Panc1 (cell line): Measurements from ENCODE around the gene PACSIN3. TPM values are rescaled to one million over a fixed set of nuclear protein-coding genes. Genes with fewer than 3 reads are reported as not detected.
A peak's percentile ranks its signal among the peaks of the same experiment; 100 is the strongest.

Experiments
- ATAC-seq: fragments of 200-7000 bp; cut with Tn5 transposase; 2 replicates; pipeline ENCODE4 v1.9.1; 2020; ENCODE audit warnings: mild to moderate bottlenecking, moderate library complexity
- BruUV-seq: library from RNA; stranded (reverse); fragments of 400-500 nt; replicated peaks from 2 replicates; lab custom pipeline; 2021; lab: Mats Ljungman, UMichigan
- CTCF ChIA-PET: fragments of 300-600 bp; sonication (Branson Sonifier 250); formaldehyde crosslinking; loops from one replicate; lab custom pipeline; 2022; ENCODE audit warnings: antibody characterized with exemption; lab: Charles Lee
- POLR2A ChIA-PET: fragments of 300-600 bp; sonication (Branson Sonifier 250); formaldehyde crosslinking; loops from one replicate; lab custom pipeline; 2022; ENCODE audit warnings: antibody characterized with exemption; lab: Charles Lee
- DNase-seq: peaks from one replicate; pipeline ENCODE4 v3.0.0-alpha.2; 2010; ENCODE audit warnings: low read depth, low spot score
- H3K27ac ChIP-seq: 2 replicates; pipeline ENCODE4 v1.5.1; 2011; ENCODE audit warnings: mild to moderate bottlenecking, low read length, inconsistent platforms
- H3K27me3 ChIP-seq: fragments of 200-500 bp; sonication (Bioruptor generic); 2 replicates; pipeline ENCODE4 v1.6.0; 2014; ENCODE audit warnings: low read length, inconsistent platforms; ENCODE audit not compliant: control insufficient read depth, insufficient read depth
- H3K36me3 ChIP-seq: fragments of 200-500 bp; sonication (Bioruptor generic); 2 replicates; pipeline ENCODE4 v1.5.1; 2014; ENCODE audit warnings: inconsistent platforms, mild to moderate bottlenecking, low read length, moderate library complexity; ENCODE audit not compliant: control insufficient read depth, insufficient read depth
- H3K4me1 ChIP-seq: 2 replicates; pipeline ENCODE4 v1.5.1; 2011; ENCODE audit warnings: inconsistent platforms, mild to moderate bottlenecking, low read length, moderate library complexity; ENCODE audit not compliant: control insufficient read depth, insufficient read depth
- H3K4me3 ChIP-seq, 2 experiments: 2 replicates each; pipeline ENCODE4 v1.5.1; 2011 to 2012; ENCODE audit warnings: low read depth in 2 of 2, low read length in 2 of 2, mild to moderate bottlenecking in 2 of 2, inconsistent platforms in 1 of 2, moderate library complexity in 1 of 2
- H3K9me3 ChIP-seq: fragments of 200-500 bp; sonication (Bioruptor generic); 2 replicates; pipeline ENCODE4 v1.5.1; 2014; ENCODE audit warnings: low read depth, mild to moderate bottlenecking, inconsistent platforms, low read length, moderate library complexity; ENCODE audit not compliant: control insufficient read depth, insufficient read depth
- POLR2AphosphoS5 ChIP-seq: IDR thresholded peaks from 2 replicates; pipeline ENCODE4 v1.6.1; 2012; ENCODE audit warnings: mild to moderate bottlenecking, low read depth, low read length, moderate library complexity
- SIN3A ChIP-seq: IDR thresholded peaks from 2 replicates; pipeline ENCODE4 v1.6.1; 2012; ENCODE audit warnings: low read depth, mild to moderate bottlenecking, low read length, moderate library complexity, borderline replicate concordance; ENCODE audit not compliant: insufficient read depth
- TCF7L2 ChIP-seq: IDR thresholded peaks from 2 replicates; pipeline ENCODE4 v1.6.1; 2011; ENCODE audit warnings: mild to moderate bottlenecking, low read depth, low read length, inconsistent platforms
- in situ Hi-C: cut with HindIII; loops from 2 replicates; pipeline ENCODE4 v1.10.0; 2016; ENCODE audit warnings: low sequenced_read_pairs, low pct_unique_long_range_greater_than_20kb
- intact Hi-C: fragments of 100-400 bp; cut with micrococcal nuclease; formaldehyde crosslinking; loops from one replicate; pipeline ENCODE4 v1.10.0; 2022; ENCODE audit not compliant: unreplicated experiment
- total RNA-seq: library from RNA; stranded (reverse); gene quantifications from one replicate; pipeline ENCODE4 v1.2.1, GENCODE V29; 2021; ENCODE audit not compliant: unreplicated experiment
- TF ChIP-seq, protein P1 (sequence below), 2 experiments: IDR thresholded peaks; 2 replicates each; pipeline ENCODE4 v1.6.1; 2011 to 2012; ENCODE audit warnings: low read depth in 2 of 2, control low read depth in 1 of 2, low read length in 1 of 2, mild to moderate bottlenecking in 1 of 2, moderate library complexity in 1 of 2; ENCODE audit not compliant: insufficient read depth in 1 of 2
- TF ChIP-seq, protein P2 (sequence below): fragments of 450-650 bp; IDR thresholded peaks from 2 replicates; pipeline ENCODE4 v1.5.1; 2017; ENCODE audit warnings: mild to moderate bottlenecking

Gene PACSIN3
- total RNA-seq, 1 experiment from 2014 or later: 45.3 TPM

DNA sequence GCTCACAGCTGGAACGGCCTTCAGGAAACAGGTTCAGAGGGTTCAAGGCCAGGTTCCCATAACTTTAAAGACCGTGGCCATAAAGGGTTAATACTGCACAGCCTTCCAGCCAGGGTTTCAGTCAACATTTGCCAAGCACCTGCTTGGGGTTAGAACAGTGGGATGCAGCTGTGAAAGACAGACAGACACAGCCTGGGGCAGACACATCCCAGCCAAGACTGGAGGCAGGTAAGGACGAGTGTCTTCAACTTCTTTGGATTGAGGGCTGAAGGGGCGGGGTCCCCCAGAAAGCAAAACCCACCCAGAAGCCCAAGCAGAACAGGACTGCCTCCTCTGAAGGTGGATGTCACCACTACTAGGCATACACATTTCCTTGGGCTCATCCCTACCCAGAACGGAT lies 23.8 kb downstream of the PACSIN3 start:
- no peaks in the 10 kb centered on the region for H3K27me3 ChIP-seq
- POLR2A ChIA-PET: interaction anchor here (1.0 kb wide), 1 partner anchor 10 kb away, joined by 3 read pairs; no protein-coding TSS in a partner anchor
- intact Hi-C loops (no loop called here), in situ Hi-C loops (no loop called here)
- no TSS peak for BruUV-seq
- peaks cover 5% of the 10 kb centered on the region; the same call in 1 of the 2 replicates for H3K4me1 ChIP-seq
- H3K27ac ChIP-seq: no peak overlapping the region
- DNase-seq (no peak), ATAC-seq (no peak)
- H3K4me3 ChIP-seq: no peak overlapping the region
- peaks cover 6% of the 10 kb centered on the region for H3K36me3 ChIP-seq
- CTCF ChIA-PET: interaction anchor here (0.9 kb wide), 1 partner anchor 129 kb away, joined by 4 read pairs; no protein-coding TSS in a partner anchor
- TF ChIP-seq, protein P1, sequence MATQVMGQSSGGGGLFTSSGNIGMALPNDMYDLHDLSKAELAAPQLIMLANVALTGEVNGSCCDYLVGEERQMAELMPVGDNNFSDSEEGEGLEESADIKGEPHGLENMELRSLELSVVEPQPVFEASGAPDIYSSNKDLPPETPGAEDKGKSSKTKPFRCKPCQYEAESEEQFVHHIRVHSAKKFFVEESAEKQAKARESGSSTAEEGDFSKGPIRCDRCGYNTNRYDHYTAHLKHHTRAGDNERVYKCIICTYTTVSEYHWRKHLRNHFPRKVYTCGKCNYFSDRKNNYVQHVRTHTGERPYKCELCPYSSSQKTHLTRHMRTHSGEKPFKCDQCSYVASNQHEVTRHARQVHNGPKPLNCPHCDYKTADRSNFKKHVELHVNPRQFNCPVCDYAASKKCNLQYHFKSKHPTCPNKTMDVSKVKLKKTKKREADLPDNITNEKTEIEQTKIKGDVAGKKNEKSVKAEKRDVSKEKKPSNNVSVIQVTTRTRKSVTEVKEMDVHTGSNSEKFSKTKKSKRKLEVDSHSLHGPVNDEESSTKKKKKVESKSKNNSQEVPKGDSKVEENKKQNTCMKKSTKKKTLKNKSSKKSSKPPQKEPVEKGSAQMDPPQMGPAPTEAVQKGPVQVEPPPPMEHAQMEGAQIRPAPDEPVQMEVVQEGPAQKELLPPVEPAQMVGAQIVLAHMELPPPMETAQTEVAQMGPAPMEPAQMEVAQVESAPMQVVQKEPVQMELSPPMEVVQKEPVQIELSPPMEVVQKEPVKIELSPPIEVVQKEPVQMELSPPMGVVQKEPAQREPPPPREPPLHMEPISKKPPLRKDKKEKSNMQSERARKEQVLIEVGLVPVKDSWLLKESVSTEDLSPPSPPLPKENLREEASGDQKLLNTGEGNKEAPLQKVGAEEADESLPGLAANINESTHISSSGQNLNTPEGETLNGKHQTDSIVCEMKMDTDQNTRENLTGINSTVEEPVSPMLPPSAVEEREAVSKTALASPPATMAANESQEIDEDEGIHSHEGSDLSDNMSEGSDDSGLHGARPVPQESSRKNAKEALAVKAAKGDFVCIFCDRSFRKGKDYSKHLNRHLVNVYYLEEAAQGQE (IDR thresholded peaks at IDR 0.05; ENCODE audit: insufficient read depth in 1 of 2, low read depth in 2 of 2, low read length in 1 of 2): no peak
- TF ChIP-seq TCF7L2 (no peak), POLR2AphosphoS5 (no peak), SIN3A (no peak)
- TF ChIP-seq, protein P2, sequence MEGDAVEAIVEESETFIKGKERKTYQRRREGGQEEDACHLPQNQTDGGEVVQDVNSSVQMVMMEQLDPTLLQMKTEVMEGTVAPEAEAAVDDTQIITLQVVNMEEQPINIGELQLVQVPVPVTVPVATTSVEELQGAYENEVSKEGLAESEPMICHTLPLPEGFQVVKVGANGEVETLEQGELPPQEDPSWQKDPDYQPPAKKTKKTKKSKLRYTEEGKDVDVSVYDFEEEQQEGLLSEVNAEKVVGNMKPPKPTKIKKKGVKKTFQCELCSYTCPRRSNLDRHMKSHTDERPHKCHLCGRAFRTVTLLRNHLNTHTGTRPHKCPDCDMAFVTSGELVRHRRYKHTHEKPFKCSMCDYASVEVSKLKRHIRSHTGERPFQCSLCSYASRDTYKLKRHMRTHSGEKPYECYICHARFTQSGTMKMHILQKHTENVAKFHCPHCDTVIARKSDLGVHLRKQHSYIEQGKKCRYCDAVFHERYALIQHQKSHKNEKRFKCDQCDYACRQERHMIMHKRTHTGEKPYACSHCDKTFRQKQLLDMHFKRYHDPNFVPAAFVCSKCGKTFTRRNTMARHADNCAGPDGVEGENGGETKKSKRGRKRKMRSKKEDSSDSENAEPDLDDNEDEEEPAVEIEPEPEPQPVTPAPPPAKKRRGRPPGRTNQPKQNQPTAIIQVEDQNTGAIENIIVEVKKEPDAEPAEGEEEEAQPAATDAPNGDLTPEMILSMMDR: no peak
- H3K9me3 ChIP-seq: no peaks in the 10 kb centered on the region

DNA sequence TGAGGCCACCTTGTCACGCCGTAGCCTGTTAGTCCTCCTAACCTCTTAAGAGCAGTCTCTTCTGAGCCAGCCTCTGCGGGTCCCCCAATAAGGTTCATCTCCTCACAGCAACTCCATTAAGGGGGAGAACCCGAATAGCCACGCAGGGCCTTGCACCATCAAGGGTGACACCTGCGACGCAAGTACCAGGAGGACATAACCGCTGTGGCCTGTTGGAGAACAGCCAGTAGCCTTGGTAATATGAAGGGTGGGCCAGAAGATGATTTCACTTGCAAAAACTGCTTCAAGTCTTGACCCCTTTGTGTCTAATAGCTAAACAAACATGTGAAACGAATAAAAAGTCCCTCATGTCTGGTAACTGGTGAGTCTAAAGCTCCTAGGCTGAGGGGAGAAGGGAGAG lies 24.3 kb downstream of the PACSIN3 start:
- no peaks in the 10 kb centered on the region for H3K27me3 ChIP-seq
- peaks cover 4% of the 10 kb centered on the region; the same call in 1 of the 2 replicates for H3K36me3 ChIP-seq
- ATAC-seq (no peak), DNase-seq (no peak)
- TF ChIP-seq, protein P2: no peak
- TF ChIP-seq SIN3A: no peak
- ChIA-PET CTCF (no interaction called here), POLR2A (no interaction called here)
- H3K4me1 ChIP-seq: peaks cover 5% of the 10 kb centered on the region; the same call in 1 of the 2 replicates
- no peak overlapping the region for H3K4me3 ChIP-seq
- intact Hi-C loops: loop anchor here (1.0 kb wide), 1 partner anchor 273 kb away; no protein-coding TSS in a partner anchor
- in situ Hi-C loops: no loop called here
- H3K9me3 ChIP-seq: no peaks in the 10 kb centered on the region
- no peak overlapping the region for H3K27ac ChIP-seq
- BruUV-seq: TSS peak; percentile 51
